Suprapubic skin (tissue), 3 donors: ENCODE results near the gene TNS1.

Source experiments
- POLR2A ChIP-seq, 2 donors: fragments of 450-650 bp; IDR thresholded peaks; one replicate each; pipeline ENCODE4 v1.6.1; 2017; ENCODE audit warnings: antibody characterized with exemption in 2 of 2, mild to moderate bottlenecking in 2 of 2, moderate library complexity in 2 of 2
- TF ChIP-seq, protein P1 (sequence below), 2 donors: fragments of 200-600 bp in 1 of 2; fragments of 450-650 bp in 1 of 2; sonication (generic) in 1 of 2; IDR thresholded peaks; one replicate each; pipeline ENCODE4 v1.5.1; 2016 to 2019; ENCODE audit warnings: antibody characterized with exemption in 2 of 2, mild to moderate bottlenecking in 1 of 2, moderate library complexity in 1 of 2

DNA sequence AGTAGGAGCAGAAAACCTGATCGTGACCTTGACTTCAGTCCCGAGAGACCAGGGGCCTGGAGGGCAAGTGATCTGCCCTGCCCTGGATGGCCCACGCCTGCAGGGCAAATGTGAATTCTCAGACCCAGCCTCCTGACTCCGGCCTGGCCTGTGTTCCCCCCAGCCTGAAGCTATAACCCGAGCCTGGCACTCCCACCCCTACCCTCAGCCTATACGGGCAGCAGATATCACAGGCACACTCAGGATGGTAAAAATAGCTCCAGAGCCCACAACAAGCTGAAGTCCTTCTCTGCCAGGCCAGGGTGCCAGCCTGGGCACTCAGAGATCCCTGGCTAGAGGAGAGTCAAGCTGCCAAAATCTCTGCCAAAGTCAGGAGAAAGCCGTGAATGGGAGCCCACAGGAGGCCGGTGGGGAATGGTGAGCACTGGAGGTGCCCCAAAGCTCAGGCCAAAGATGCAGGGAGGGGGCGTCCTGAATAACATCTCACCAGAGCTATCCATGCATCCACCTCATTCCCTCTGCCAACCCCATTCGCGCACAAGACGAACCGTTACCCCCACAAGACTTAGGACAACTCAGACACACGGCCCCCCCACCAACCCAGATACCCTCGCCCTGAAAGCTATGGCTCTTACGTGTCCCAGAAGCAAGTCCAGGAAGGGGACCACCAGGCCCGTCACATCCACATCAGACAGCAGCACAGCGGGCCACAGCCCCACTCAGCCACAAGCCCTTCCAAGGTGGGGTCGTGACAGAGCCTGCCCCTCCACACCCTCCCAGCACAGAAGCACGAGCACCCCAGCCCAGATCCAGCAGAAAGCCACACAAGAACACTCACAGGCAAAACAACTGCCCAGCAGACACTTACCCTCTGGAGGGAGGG is 144.9 kb downstream of the TNS1 start:
- no peak for TF ChIP-seq POLR2A (IDR thresholded peaks at IDR 0.05)
- TF ChIP-seq, protein P1, sequence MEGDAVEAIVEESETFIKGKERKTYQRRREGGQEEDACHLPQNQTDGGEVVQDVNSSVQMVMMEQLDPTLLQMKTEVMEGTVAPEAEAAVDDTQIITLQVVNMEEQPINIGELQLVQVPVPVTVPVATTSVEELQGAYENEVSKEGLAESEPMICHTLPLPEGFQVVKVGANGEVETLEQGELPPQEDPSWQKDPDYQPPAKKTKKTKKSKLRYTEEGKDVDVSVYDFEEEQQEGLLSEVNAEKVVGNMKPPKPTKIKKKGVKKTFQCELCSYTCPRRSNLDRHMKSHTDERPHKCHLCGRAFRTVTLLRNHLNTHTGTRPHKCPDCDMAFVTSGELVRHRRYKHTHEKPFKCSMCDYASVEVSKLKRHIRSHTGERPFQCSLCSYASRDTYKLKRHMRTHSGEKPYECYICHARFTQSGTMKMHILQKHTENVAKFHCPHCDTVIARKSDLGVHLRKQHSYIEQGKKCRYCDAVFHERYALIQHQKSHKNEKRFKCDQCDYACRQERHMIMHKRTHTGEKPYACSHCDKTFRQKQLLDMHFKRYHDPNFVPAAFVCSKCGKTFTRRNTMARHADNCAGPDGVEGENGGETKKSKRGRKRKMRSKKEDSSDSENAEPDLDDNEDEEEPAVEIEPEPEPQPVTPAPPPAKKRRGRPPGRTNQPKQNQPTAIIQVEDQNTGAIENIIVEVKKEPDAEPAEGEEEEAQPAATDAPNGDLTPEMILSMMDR (IDR thresholded peaks at IDR 0.05): no peak
